ENCODE measurements around the gene COG6.

The COG6 gene

GRCh38 chr13:39776439-39776838 is 121.0 kb downstream of the COG6 start:
- no peak for DNase-seq

GRCh38 chr13:39777021-39777420 is 121.6 kb downstream of the COG6 start:
- no peak for DNase-seq

GRCh38 chr13:39777527-39778061 is 122.1 kb downstream of the COG6 start:
- DNase-seq: peak; percentile 32

GRCh38 chr13:39779337-39780265 is 124.1 kb downstream of the COG6 start:
- no peak for DNase-seq

GRCh38 chr13:39780711-39781110 is 125.2 kb downstream of the COG6 start:
- DNase-seq: no peak

GRCh38 chr13:39781381-39781780 is 125.9 kb downstream of the COG6 start:
- no peak for DNase-seq

GRCh38 chr13:39783051-39783450 is 127.6 kb downstream of the COG6 start:
- DNase-seq: peak; percentile 45

GRCh38 chr13:39784347-39784746 is 128.9 kb downstream of the COG6 start:
- no peak for DNase-seq

- no peak for DNase-seq
Observed at GRCh38 chr13:39786091-39786490, 130.6 kb downstream of the COG6 start.

GRCh38 chr13:39787086-39787487 is 131.6 kb downstream of the COG6 start:
- no peak for DNase-seq

GRCh38 chr13:39788102-39788501 is 132.6 kb downstream of the COG6 start:
- no peak for DNase-seq

GRCh38 chr13:39789451-39789850 is 134.0 kb downstream of the COG6 start:
- DNase-seq: peak; percentile 16
